Stimulated activated CD4-positive, alpha-beta T cell treated with anti-CD3 and anti-CD28 coated beads, Interleukin-2, amount 100 ng/mL, for 4 hours (primary cell): ENCODE measurements around the gene CPT1B.
"Not testable (repeated sequence)": the region's sequence is repeated elsewhere in the genome, so short reads cannot be mapped to it uniquely, and the experiment has no call there.

Experiments used
- DNase-seq: peaks from one replicate; pipeline ENCODE4 v3.0.0-alpha.2; 2020; ENCODE audit warnings: low read depth

CPT1B gene

GRCh38 chr22:50609599-50609998 lies 31.4 kb upstream of the CPT1B start:
- DNase-seq: no peak

- DNase-seq: no peak
Observed at GRCh38 chr22:50608996-50609395, 30.8 kb upstream of the CPT1B start.

GRCh38 chr22:50608058-50608840 lies 30.0 kb upstream of the CPT1B start:
- not testable (repeated sequence) for DNase-seq

GRCh38 chr22:50607659-50608020 lies 29.4 kb upstream of the CPT1B start:
- no peak for DNase-seq

- DNase-seq: no peak
Observed at GRCh38 chr22:50606946-50607658, 28.9 kb upstream of the CPT1B start.

GRCh38 chr22:50606165-50606945 lies 28.1 kb upstream of the CPT1B start:
- no peak for DNase-seq

GRCh38 chr22:50605613-50606074 lies 27.4 kb upstream of the CPT1B start:
- no peak for DNase-seq

GRCh38 chr22:50605002-50605612 lies 26.9 kb upstream of the CPT1B start:
- no peak for DNase-seq

GRCh38 chr22:50604256-50605001 lies 26.2 kb upstream of the CPT1B start:
- no peak for DNase-seq

GRCh38 chr22:50603511-50604255 lies 25.5 kb upstream of the CPT1B start:
- no peak for DNase-seq

- no peak for DNase-seq
Observed at GRCh38 chr22:50602338-50602700, 24.1 kb upstream of the CPT1B start.

- DNase-seq: no peak
Observed at GRCh38 chr22:50601669-50602337, 23.6 kb upstream of the CPT1B start.

GRCh38 chr22:50600967-50601668 lies 22.9 kb upstream of the CPT1B start:
- DNase-seq: no peak

- no peak for DNase-seq
Observed at GRCh38 chr22:50600538-50600937, 22.3 kb upstream of the CPT1B start, which contains the start of gene MAPK8IP2. TSS of gene MAPK8IP2 (plus strand) at chr22:50600793. CDS start at chr22:50600819, 26 bp downstream.

GRCh38 chr22:50599816-50600455 lies 21.7 kb upstream of the CPT1B start:
- DNase-seq: no peak

GRCh38 chr22:50597097-50597496 lies 18.9 kb upstream of the CPT1B start:
- no peak for DNase-seq

GRCh38 chr22:50595189-50595588 lies 17.0 kb upstream of the CPT1B start:
- no peak for DNase-seq

- no peak for DNase-seq
Observed at GRCh38 chr22:50587407-50587806, 9.2 kb upstream of the CPT1B start.

GRCh38 chr22:50586416-50586815 lies 8.2 kb upstream of the CPT1B start:
- no peak for DNase-seq
